HG03159 (cell line): ENCODE data around the gene ABCC8.

Experiments
- ATAC-seq: cut with Tn5 transposase; IDR thresholded peaks from one replicate; pipeline ENCODE4 v1.9.1; 2021; ENCODE audit warnings: mild to moderate bottlenecking, moderate library complexity; ENCODE audit not compliant: unreplicated experiment

Gene ABCC8

GRCh38 chr11:17389211-17389956 lies 87.3 kb downstream of the ABCC8 start:
- ATAC-seq: peak; percentile 53

GRCh38 chr11:17388609-17389210 lies 87.9 kb downstream of the ABCC8 start, which contains the start of gene KCNJ11:
KCNJ11 (minus strand) TSS chr11:17388659; CDS start chr11:17388091, 568 bp downstream.
- peak; percentile 37 for ATAC-seq

GRCh38 chr11:17387811-17388210 lies 88.8 kb downstream of the ABCC8 start:
- no peak for ATAC-seq

DNA sequence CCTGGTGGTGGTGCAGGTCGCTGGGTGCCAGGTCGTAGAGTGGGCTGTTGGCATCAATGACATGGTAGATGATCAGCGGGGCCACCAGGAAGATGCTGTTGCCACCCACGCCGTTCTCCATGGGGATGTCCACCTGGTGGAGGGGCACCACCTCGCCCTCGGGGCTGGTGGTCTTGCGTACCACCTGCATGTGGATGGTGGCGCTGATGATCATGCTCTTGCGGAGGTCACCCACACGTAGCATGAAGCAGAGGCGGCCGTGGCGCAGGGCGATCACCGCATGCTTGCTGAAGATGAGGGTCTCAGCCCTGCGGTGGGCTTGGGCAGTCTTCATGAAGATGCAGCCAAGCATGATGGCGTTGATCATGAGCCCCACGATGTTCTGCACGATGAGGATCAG lies 89.4 kb downstream of the ABCC8 start:
- ATAC-seq: no peak

- peak; percentile 60 for ATAC-seq
Observed at GRCh38 chr11:17386331-17387084, 90.1 kb downstream of the ABCC8 start.

DNA sequence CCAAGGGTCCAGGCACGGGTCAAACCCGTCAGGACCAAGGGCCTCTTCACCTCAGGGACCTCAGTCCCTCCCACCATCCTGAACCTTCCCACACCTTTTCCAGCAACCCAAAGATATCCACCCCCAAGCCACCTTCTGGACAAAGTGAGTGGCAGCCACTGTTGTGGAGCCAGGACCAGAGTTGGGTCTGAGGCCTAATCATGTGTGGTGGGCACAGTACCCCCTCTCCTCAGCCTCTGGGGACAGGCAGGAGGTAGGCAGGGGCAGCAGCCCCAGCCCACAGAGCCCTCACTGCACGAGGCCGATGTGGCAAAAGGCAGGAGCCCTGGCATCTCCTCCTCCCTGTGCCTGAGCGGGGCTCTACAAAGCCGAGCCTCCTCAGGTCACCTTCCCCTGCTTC lies 90.7 kb downstream of the ABCC8 start:
- no peak for ATAC-seq

DNA sequence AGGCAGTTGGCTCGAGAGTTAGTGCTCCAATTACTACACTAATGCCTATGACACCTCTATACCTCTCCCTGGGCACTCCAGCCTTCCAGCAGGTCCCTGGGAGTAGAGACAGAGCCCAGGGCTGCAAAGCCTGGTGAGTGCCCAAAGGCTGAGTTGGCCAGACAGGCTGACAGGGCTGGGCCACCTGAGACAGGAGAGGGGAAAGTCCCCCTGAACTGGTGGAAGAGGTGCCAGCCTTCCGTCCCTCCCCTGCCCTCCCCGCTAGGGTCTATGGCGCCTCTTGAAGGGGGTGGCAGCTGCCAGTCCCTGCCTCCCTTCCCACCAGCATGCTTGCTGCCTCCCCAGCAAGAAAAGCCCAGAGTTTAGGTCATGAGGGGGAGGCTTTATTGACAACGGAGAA lies 91.2 kb downstream of the ABCC8 start:
- no peak for ATAC-seq

GRCh38 chr11:17384002-17384511 lies 92.6 kb downstream of the ABCC8 start:
- peak; percentile 57 for ATAC-seq

DNA sequence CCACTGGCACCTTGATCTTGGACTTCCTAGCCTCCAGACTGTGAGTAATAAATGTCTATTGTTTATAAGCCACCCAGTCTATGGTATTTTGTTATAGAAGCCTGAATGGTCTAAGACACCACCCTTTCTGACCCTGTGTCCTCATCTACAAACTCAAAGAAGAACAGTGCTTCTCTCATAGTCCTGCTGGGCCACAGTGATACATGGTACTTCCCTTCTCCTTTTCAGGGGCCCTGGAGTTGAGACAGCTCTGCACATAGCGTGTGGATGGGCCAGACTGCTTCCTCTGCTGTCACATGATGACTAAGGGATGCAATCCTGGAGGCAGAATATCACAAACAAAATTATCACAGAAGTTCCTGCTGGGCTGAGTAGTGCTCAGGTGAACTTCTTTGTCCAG lies 93.2 kb downstream of the ABCC8 start:
- no peak for ATAC-seq

GRCh38 chr11:17382046-17382728 lies 94.5 kb downstream of the ABCC8 start:
- ATAC-seq: no peak

DNA sequence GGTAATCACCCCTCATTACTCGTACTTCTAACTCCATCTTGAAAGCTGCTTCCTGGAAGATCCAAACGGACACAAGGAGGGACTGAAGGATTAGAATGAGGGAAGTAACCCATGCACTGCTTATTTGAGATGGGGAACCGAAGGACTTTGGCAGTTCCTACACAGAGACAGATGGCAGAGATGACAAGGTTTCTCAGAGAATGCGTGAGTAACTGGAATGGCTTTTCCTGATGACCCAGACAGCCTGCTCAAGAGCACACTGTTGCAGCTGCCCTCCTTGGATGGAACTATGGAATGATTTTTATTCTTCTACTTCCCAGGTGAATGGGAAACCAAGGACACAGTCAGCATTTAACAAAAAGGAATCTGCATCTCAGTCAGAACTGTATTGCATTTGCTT lies 95.5 kb downstream of the ABCC8 start:
- ATAC-seq: no peak

- no peak for ATAC-seq
Observed at GRCh38 chr11:17379383-17380180, 97.1 kb downstream of the ABCC8 start.

GRCh38 chr11:17378655-17379054 lies 98.0 kb downstream of the ABCC8 start:
- no peak for ATAC-seq

- ATAC-seq: no peak
Observed at GRCh38 chr11:17376493-17376892, 100.2 kb downstream of the ABCC8 start.

DNA sequence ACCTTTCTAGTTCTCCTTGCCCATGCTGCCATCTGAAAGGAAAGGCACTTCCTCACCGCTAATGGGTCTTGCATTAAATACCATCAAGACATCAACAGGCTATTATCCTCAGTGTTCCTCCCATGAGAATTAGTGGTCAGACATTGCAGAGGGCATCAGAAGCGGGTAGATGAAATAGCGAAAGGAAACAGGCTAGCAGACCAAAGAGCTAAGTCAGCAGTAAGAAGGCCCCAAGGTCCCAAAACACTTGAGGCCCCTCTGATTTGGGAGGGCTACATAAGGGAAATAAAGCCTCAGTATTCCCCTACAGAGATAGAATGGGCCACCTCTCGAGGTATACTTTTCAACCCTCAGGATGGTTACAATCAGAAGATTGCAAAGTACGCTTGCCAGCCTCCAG lies 101.1 kb downstream of the ABCC8 start:
- no peak for ATAC-seq

DNA sequence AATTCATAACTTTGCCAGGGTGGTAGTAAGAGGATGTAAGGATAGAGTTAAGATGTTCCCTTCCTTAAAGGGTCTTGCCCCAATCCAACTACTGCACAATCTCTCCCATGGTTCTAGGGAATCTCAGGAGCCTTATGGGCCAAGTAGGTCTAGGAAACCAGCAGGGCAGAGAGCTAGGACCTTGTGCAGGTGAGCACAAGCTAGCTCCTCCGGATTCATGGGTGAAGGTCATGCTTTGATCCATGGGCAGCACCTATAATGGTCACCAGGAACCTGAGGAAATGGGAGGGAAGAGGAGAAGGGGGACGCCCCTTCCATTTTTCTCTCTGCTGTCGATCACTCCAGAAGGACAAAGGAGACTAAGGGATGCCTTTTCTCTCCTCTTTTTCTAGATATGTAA lies 105.0 kb downstream of the ABCC8 start:
- ATAC-seq: no peak

- ATAC-seq: no peak
Observed at GRCh38 chr11:17369684-17370243, 106.9 kb downstream of the ABCC8 start.

GRCh38 chr11:17369094-17369493 lies 107.6 kb downstream of the ABCC8 start:
- no peak for ATAC-seq

GRCh38 chr11:17368551-17368950 lies 108.1 kb downstream of the ABCC8 start:
- no peak for ATAC-seq

DNA sequence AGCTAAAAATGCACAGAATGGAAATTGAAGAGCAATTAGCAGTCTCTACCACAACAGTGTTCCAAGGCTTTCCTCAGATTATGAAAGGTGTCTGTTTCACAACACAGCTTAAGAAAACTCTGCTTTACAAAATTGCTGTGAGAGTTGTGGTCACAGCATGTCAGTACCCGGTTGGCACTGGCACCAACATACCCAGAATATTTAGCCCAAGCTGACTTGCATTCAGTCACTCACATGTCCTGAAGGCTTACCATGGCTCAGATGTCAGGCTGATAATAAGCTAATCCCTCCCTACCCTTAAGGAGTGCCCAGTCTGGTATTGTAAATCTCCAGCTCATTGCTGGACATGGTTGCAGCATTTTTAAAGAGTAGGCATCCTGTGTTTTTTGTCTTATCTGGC lies 110.2 kb downstream of the ABCC8 start:
- no peak for ATAC-seq
